IPS-18c (cell line): ENCODE results near the gene PUM2.

Experiments
- H3K4me3 ChIP-seq: 2 replicates; pipeline ENCODE4 v1.7.0; 2013; ENCODE audit warnings: low read depth, mild to moderate bottlenecking, low read length, moderate library complexity; ENCODE audit not compliant: insufficient read depth
- H3K9me3 ChIP-seq: one replicate; pipeline ENCODE4 v1.6.1; 2013; ENCODE audit warnings: mild to moderate bottlenecking, low read length, moderate library complexity; ENCODE audit not compliant: control insufficient read depth, insufficient read depth

PUM2 gene

DNA sequence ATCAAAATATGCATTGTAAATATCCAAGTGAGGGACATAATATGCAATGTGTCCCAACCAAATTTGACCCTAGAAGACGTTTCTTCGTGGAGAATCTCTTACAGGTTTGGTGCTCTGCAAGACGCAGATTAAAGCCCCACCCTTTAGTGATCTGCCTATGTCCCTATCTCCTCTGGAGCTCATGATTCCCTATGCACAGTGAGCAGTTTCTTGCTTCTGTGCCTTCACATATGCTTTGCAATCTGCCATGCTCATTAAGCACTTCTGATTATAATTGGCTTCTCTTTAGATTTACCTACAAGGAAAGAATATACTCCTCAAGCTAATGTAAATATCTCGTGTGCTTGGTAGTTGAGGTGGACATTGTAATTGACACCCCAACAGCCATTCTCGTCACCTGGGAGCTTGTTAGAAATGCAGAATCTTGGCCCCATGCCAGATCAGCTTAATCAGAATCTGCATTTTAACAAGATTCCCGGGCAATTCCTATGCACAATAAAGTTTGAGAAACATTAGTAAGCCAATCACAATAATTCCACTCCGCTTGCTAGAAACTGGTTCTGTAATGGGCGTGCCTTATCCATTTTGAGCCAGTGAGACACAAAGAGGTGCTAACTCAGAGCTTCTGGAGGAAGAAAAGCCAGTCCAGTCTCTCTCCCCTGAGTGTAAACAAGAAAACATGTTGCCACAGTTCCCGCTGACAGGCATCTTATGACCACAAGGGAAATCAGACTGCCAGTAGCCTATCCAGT lies 2.8 kb upstream of the PUM2 start:
- 0 out of 2 replicates have a peak overlapping the region, but pooled peaks have one; percentile 4 for H3K4me3 ChIP-seq
- H3K9me3 ChIP-seq = no peaks in the 10 kb centered on the region

DNA sequence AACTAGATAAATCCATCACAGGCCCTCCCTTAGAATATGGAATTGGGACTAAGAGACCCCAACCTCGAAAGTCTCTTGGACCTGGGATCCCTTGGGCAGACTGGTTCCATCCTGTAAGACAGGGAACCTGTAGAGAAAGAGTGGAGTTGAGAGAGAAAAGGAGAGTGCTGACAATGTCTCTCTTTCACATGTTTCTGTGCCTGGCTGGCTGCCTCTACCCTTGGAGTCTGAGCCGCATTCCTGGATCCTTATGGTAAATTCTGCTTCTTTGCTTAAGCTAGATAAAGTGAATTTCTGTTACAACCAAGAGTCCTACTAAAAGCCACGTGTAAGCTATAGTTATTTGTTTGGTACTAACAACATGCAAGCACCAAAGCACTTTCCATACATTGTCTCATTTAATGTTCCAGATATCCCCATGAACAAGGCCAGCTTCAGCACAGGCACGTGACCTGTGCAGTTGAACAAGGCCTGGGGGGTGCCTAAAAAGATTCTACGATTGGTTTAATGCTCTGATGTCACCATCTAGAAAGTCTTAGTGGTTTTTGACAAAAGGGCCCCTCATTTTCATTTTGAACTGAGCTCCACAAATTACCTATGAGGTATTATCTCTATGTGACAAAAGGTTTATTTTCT lies 2.1 kb upstream of the PUM2 start:
- Histone ChIP-seq H3K4me3 (no peak overlapping the region), H3K9me3 (no peaks in the 10 kb centered on the region)

DNA sequence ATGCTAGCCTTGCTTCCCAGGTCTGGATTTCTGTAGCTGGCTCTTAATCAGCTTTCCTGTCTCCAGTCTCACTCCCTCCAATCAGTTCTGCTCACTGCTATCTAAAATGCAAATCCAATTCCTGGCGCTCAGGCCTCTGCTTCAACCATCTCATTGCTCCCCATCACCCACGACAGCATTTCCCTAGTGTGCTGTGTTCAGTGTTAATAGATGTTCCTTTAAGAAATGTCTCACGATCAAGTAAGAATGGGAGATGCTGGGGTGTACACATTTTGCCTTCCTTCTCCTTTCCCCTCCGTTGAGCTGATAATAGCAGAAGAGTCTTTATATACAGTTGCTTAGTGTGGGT lies 1.6 kb upstream of the PUM2 start:
- H3K4me3 ChIP-seq = no peak overlapping the region
- H3K9me3 ChIP-seq = no peaks in the 10 kb centered on the region

DNA sequence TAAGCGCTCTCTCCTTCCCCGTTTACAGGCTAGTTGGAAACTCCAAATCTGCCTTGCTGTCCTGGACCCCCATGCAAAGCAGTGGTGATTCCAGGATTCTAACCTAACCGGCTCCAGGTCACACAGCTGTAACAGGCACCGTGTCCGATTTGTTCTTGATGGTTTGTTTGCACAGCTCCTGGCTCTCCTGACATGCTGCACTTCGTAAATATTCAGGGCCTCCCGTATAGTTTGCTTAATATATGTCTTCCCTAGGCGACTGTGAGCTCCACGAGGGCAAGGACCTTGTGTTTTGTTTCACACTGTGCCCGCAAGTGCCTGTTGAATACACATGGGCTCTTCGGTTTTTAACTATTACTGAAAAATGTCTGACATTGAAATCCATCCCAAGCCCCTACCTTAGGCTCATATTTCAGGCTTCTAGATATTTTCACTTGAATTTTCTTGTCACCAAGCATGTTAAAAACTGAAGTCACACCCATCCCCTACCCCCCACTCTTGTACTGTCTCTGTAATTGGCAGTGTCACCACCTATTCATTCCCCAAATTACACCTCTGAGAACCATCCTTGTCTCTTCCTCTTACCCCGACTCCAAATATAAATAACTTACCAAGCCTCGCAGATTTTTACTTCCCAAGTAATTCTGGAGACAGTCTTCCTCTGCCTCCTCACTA lies 1.0 kb upstream of the PUM2 start:
- Histone ChIP-seq H3K4me3 (peak overlapping the region; percentile 81), H3K9me3 (no peaks in the 10 kb centered on the region)

DNA sequence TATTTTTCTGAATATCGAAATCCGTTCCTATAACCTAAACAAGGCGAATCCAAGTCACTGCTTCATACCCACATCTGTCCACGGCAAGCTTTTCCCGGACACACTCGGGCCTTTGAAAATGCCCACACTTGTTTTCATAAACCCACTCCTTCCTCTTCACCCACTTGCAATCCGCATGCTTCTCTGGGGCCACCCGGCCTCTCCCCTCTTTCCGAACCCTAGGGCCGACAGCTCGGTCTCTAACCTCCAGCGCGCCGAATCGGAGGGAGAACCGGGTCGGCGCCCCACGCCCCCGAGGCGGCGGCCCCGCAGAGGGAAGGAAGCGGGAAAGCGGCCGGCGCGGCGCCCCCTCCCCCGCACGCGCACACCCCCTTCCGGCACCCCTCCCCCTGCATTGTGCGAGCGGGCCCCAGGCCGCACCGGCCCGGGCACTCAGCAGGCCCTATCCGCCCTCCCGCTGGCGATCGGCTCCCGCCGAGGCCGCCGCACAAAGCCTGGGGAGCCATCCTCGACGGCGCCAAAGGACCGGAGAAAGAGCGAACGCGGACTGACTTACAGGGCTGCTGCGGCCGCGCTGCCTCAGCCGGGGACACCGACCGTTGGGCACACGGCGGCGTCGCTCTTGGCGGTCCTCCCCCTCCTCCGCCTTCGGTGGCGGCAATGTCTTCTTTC lies 467 bp downstream of the PUM2 start:
- H3K4me3 ChIP-seq = peak overlapping the region; percentile 77
- no peaks in the 10 kb centered on the region for H3K9me3 ChIP-seq

DNA sequence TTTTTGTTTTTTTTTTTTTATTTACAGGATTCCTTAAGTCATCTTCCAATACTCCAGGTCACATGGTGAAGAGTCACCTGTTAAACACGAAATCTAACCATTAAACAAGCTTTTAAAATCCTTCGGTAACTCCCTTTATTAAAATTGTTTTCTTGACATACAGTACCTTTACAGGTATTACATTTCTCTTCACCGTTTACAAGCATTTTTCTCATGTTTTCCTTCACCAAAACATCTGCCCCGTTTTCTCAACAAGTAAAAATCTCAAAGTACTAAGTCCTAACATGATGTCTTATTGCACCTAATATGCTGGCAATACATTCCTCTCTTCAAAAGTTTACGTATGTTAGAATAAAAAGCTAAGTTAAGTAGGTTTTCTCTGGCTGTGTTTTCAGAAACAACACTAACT lies 1.1 kb downstream of the PUM2 start:
- Histone ChIP-seq H3K4me3 (peak overlapping the region; percentile 77), H3K9me3 (no peaks in the 10 kb centered on the region)

DNA sequence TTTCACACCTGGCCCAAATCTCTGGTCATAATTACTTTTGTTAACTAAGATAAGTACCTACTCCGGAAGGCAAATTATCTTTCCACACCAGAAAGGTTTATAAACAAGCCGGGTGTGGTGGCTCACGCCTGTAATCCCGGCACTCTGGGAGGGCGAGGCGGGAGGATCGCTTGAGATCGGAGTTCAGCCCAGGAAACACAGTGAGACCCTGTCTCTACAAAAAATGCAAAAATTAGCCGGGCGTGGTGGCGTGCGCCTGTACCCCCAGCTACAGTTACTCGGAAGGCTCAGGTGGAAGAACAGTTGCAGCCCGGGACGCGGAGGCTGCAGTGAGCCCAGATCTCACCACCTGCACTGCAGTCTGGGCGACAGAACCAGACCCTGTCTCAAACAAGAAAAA lies 2.1 kb downstream of the PUM2 start:
- no peak overlapping the region for H3K4me3 ChIP-seq
- H3K9me3 ChIP-seq = no peaks in the 10 kb centered on the region

DNA sequence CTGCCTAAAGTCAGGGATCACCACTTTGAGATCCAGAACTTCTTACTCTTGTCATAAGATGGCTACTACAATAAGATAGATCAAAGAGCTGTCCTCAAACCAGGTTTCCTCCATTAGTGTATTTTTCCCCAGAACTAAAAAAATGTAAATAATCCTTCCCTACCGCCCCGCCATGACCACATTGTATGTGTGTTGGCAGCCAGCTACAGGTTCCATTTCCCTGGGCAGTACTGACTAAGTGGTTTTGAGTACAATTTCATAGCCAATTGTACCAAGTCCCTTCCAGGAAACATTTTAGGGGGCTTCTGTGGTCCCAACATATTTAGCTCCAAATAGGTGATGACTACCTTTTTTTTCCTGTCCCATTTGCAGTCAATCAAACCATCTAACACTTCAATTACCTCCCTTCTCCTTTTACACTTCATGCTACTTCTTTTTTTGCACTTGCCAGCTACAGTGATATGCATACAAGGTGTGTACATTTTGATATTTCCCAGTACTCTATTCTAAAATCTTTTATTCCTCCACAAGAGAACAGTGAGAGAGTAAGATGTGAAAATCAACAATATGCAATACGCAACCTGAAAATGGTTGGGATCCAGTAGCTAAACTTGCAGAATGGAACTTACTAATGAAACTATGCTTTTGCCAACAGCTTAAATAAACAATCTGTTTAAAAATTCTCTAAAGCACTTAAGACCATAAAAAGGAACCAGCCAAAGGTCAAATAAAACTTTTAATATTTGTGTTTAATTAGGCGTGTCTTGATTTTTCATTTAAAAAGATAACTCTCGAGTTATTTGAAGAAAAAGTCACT lies 3.9 kb downstream of the PUM2 start:
- H3K4me3 ChIP-seq = no peak overlapping the region
- no peaks in the 10 kb centered on the region for H3K9me3 ChIP-seq

DNA sequence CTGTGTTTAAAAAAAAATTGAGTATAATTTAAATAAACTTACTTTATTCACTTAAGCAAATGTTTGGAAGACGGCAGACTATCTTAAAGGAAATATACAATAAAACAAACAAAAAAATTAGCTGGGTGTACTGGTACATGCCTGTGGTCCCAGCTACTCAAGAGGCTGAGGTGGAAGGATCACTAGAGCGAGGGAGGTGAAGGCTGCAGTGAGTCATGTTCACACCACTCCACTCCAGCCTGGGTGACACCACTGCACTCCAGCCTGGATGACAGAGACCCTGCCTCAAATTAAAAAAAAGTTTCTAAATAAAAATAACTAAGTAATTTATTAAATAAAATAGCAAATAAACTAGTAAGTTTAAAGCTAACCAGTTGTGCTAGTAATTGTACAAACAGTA lies 7.5 kb downstream of the PUM2 start:
- H3K4me3 ChIP-seq = no peak overlapping the region

DNA sequence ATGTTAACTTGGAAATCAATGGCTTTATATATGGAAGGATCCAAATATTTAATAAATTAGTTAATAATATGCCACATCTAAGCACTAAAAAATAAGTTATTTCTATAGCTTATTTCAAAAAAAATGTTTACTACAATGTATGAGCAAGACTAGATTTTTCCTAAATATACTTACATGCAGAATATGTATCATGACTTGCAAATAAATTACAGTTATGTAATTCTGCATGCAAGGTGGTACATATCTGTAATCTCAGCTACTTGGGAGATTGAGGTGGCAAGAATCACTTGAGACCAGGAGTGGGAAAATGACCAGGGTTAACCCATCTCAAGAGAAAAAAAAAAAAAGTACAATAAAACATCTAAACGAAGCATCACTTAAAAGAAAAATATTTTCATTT lies 11.6 kb downstream of the PUM2 start:
- no peaks in the 10 kb centered on the region for H3K9me3 ChIP-seq
- no peak overlapping the region for H3K4me3 ChIP-seq

More for the DNA sequence above, 7.5 kb downstream of the PUM2 start:
- no peaks in the 10 kb centered on the region for H3K9me3 ChIP-seq

DNA sequence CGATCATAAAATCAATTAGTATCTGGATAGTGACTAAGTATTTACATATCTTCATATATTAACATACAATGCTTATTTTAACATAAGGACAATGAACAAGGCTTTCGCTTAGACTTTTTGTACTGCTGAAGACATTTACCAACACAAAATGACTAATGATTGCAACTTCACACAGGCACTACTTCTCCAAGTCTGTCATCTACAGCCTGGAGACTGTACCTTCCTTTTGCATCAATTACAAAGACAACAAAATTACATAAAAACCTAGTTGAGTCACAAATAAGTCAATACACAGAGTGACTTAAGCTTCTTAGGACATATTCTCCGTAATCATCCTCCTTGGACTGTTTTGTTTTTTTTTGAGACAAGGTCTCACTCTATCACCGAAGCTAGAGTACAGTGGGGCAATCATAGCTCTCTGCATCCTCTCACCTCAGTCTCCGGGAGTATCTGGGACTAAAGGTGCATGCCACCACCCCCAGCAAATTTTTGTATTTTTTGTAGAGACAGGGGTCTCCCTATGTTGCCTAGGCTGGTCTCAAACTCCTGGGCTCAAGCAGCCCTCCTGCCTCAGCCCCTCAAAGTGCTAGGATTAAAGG lies 15.9 kb downstream of the PUM2 start:
- H3K4me3 ChIP-seq = no peak overlapping the region
- H3K9me3 ChIP-seq = no peaks in the 10 kb centered on the region

DNA sequence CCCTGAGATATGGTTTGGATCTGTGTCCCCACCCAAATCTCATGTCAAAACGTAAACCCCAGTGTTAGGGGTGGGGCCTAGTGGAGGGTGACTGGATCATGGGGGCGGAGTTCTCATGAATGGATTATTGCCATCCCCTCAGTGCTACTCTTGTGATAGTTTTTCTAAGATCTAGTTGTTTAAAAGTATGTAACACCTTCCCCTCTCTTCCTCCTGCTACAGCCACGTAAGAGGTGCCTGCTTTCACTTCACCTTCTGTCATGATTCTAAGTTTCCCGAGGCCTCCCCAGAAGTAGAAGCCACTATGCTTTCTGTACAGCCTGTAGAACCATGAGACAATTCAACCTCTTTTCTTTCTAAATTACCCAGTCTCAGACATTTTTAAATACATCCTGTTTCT lies 16.9 kb downstream of the PUM2 start:
- Histone ChIP-seq H3K4me3 (no peak overlapping the region), H3K9me3 (no peaks in the 10 kb centered on the region)

DNA sequence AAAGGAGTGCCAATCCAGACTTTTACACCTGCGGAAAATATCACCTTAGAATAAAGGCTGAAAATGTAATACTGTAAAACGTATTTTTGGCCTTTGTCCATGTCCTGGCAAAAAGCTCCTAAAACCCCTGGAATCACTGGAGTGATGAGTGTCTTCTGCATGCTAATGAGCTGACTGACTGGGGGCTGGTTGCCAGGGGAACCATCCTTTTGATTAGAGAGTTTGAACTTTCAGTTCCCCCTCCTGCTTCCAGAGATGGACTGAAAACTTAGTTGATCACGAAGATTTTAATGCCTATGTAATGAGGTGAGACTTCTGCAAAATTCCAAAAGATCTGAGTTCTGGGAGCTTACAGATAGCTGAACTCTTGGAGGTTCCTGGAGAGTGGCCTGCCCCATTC lies 20.5 kb downstream of the PUM2 start:
- Histone ChIP-seq H3K9me3 (no peaks in the 10 kb centered on the region), H3K4me3 (no peak overlapping the region)

DNA sequence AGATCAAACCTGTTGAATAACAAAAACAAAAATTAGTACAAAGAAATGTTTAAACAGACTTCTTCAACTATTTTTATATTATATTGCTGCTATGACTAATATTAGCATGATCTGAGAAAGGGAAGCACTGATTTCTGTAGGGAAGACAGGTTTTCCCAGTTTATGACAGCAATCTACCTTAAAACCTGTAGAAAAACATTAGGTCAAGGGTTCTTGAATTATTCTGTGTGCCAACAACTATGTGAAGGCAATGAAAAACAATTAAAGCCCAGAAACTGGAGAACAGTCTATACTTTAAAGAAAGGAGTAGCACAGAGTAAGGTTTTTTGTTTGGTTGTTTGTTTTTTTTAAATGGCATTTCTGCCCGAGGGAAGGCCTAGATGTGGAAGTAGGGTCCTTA lies 23.3 kb downstream of the PUM2 start:
- H3K4me3 ChIP-seq = no peak overlapping the region
- H3K9me3 ChIP-seq = no peaks in the 10 kb centered on the region

DNA sequence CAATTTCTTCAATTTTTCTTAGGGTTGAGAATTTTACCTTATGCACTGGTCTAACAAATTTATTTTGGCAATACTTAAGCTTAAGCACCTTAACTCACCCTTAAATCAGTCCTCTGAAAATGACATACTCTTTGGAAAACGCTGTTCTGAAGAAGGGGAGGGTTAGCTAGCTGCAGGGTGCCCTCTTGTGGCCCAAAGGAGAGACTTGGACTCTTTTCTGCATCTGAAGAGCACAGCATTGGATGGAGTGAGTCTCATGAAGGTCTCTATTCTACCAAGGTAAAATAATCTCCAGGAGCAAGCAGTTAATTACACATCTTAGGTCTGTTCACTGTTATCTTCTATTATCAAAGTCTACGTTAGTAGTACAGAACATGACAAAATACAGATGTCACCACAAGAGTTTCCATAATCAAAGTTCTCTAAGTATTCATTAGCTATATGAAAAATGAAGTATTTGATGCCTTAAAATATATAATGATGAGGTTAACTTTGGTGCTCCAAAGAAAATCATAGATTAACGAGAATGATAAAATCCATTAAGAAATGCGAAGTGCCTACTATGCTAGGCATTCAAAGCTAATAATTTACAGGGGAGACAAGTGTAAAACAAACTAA lies 24.4 kb downstream of the PUM2 start:
- H3K4me3 ChIP-seq = no peak overlapping the region
- no peaks in the 10 kb centered on the region for H3K9me3 ChIP-seq

DNA sequence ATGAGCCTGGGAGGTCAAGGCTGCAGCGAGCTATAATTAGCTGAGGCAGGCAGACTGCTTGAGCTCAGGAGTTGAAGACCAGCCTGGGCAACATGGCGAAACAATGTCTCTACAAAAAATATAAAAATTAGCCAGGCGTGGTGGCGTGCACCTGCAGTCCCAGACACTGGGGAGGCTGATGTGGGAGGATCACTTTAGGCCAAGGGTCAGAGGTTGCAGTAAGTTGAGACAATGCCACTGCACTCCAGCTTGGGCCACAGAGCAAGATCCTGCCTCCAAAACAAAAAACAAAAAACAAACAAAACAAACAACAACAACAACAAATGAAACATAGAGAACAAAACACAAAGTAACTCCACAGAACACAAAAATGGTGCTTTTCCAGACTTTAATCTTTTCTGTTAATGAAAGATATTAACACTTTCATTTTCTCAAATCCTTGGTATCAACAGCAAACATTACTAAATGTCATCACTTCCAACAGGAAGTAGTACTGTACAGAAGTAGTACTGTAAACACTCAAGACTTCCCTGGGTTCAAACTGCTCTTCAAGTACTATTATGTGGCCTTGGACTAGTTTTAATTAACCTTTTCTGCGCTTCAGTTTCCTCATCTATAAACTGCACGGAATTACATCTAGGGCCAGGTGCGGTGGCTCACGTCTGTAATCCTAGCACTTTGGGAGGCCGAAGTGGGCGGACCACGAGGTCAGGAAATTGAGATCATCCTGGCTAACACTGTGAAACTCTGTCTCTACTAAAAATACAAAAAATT lies 27.9 kb downstream of the PUM2 start:
- Histone ChIP-seq H3K9me3 (no peaks in the 10 kb centered on the region), H3K4me3 (no peak overlapping the region)
